HG03095 (cell line): ENCODE data around the gene MICALL2.

Experiments
- ATAC-seq: cut with Tn5 transposase; IDR thresholded peaks from one replicate; pipeline ENCODE4 v1.9.1; 2021; ENCODE audit warnings: moderate library complexity; ENCODE audit not compliant: unreplicated experiment

MICALL2 gene

GRCh38 chr7:1458683-1459511 is at the start of gene MICALL2:
TSS of gene MICALL2 (minus strand) at chr7:1459470. CDS start at chr7:1459326, 144 bp downstream.
- peak; percentile 8 for ATAC-seq

GRCh38 chr7:1508277-1508758 is 49.0 kb upstream of the MICALL2 start:
- ATAC-seq = no peak

GRCh38 chr7:1505731-1506550 is 46.7 kb upstream of the MICALL2 start:
- no peak for ATAC-seq

GRCh38 chr7:1503816-1504775 is 44.8 kb upstream of the MICALL2 start, which contains the start of gene INTS1:
TSS of gene INTS1 (minus strand) at chr7:1504389. CDS start at chr7:1503960, 429 bp downstream.
- peak; percentile 83 for ATAC-seq

- ATAC-seq = no peak
Measured at GRCh38 chr7:1503390-1503789, 44.1 kb upstream of the MICALL2 start.

DNA sequence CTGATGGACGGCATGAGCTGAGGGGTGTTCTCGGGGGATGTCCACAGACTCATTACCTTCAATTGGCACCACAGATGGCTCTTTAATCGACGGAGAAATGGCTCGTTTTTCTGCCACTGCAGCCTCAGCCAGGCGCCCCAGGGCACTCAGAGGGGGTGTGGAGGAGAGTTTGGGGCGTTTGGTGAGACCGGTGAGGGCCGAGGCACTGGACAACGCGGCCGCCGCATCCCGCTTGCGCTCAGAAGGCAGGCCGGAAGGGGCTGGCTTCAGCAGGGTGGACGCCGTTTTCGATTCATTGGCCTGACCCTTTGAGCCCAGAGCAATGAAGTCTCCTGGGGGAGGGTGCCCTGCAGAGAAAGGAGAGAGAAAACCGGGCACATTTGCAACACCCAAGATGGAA is 43.6 kb upstream of the MICALL2 start:
- no peak for ATAC-seq

DNA sequence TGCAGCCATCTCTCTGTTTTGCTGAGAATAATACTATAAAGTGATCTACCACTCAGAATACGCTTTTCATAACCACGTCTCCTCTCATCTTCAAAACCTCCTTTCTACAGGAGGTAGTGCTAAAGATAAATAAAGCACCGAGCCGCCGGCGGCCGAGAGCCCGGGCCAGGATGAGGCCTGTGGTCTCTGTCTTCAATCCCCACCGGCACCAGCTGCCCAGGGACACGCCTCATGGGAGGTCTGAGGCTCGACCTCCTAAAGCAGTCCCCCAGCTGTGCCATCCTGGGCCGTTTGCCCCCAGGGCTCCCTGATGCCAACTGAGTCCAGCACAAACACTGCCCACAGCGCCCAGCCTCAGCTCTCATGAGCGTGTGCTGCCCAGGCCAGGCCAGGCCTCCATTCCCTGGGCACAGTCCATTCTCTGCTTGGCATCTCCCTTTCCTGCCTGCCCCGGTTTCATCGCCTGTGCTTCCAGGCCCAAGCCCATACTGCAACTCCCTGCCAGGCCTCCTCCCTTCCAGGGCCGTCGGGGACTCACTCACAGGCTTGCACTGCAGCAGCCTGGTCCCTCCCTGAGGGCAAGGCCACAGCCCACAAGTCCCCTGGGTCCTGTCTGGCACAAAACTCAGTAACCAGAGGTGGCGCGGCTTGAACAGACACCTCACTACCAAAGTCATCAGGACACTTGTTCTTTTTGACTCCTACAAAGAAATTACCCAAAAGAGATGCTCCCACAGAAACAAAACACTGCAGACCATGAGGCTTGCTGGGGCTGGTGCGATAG is 42.4 kb upstream of the MICALL2 start:
- no peak for ATAC-seq

DNA sequence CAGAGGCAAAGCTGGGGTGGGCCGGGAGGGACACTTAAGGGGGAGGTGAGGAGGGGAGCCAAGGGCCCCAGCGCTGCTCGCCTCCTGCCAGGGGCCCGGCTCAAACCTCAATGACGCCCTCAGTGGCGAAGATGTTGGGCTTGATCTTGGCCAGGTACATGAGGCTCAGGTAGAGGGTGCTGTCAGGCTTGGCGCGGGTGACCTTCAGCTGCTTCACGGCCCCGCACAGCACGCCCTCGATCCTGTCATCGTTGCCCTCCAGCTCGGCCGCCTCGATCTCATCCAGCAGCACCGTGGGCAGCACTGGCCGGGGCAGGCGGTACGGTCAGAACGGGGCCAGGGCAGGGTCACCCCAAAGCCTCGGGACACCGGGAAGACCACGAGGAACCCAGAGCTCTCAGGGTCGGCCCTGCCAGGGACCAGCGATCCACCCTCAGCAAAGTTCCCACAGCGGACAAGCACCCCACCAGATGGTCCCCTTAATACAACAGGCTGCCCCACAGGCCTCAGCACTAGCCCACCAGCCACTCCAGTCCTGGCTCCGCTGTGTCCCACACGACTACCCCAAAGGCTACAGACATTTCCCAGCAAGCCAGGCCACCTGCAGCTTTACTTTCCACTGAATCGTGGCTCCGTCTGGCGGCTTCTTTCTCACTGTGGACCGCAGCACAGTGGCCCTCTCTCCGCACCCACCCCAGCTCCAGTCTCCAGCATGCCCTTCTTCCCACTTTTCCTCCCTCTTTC is 41.0 kb upstream of the MICALL2 start:
- no peak for ATAC-seq

GRCh38 chr7:1499367-1500029 is 40.2 kb upstream of the MICALL2 start:
- no peak for ATAC-seq

GRCh38 chr7:1498370-1499305 is 39.4 kb upstream of the MICALL2 start:
- no peak for ATAC-seq

- no peak for ATAC-seq
Measured at GRCh38 chr7:1497293-1497927, 38.1 kb upstream of the MICALL2 start.

DNA sequence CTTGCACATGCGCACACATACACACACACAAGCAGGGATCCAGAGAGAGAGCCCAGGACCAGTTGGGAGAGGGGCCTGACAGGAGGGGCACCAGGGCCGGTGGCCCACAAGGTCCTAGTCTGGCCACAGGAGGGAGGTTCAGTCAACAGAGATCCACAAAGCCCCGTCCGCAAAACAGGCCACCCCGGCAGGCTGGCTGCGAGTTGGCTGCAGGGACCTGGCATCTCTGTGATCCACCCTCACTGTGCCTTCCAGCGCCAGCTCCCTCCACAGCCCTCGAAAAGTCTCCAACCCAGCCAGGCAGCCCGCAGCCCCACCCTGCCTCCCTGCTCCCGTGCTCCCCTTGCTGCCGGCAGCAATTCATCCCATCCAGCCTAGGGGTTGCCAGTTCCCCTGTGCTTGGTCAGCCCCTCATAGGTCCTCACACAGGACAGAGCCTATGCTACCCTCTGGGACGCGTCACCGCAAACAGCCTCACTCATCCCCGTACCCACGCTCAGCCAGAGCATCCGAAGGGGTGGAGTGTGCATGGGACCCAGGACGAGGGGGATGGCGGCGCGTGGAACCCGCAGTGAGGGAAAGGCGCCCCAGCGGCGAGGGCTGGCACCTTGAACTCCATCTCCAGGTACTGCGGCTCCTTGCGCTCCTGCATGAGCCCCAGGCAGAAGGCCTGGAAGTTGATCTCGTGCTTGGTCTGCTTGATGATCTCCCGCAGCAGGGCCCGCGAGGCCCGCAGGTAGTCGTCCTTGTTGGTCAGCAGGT is 37.4 kb upstream of the MICALL2 start:
- ATAC-seq = no peak

- ATAC-seq = no peak
Measured at GRCh38 chr7:1495564-1496242, 36.4 kb upstream of the MICALL2 start.

DNA sequence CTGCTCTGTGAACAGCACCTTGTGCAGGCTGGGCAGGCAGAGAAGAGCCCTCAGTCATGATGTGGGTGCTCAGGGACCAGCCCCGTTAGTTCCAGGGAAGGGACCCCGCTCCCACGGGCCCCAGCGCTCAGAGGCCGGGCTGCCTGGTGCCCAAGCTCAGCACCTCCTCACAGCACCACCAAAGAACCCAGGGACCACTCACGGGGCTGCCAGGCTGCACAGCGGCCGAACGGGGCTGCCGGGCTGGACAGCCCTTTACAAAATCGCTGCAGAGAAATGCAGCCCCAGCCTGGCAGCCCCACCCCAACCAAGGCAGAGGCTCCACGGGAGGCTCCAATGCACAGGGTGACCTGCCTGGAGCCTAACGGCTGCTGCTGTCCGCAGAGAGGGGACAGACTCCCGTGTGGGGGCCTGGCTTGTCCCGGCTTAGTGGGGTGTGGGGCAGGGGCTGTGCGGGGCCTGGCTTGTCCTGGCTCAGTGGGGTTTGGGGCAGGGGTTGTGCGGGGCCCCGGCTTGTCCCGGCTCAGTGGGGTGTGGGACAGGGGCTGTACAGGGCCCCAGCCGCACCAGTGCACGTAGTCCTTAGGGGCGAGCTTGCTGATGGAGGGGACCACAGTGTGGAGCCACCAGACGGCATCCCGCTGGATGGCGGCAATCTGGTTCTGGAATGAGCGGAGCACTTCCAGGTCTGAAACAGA is 35.7 kb upstream of the MICALL2 start:
- no peak for ATAC-seq

DNA sequence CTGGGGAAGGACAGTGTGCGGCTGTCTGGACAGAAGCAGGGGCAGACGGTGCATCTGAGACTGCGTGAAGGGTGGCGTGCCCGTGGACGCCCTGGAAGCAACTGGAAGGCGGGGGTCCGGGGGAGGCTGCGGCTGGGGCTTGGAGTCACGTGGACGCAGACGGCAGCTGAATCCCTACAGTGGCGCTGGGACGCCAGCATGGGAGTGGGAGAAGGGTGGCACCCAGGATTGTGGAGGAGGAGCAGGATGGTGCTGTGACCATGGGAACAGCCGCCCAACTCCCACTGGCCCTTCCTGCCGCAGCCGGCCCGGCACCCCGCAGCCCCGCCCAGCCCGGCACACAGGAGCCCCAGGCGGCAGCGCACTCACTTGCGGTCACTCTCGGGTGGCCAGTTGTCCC is 35.2 kb upstream of the MICALL2 start:
- no peak for ATAC-seq
